Inflammatory macrophage treated with lipopolysaccharide for 1 hour (primary cell): Measurements from ENCODE around the gene SEMA4D.
A peak's percentile ranks its signal among the peaks of the same experiment; 100 is the strongest.

ENCODE experiments used
- DNase-seq, 2 donors: peaks; one replicate each; pipeline ENCODE4 v3.0.0-alpha.2; 2020 to 2022

SEMA4D gene

DNA sequence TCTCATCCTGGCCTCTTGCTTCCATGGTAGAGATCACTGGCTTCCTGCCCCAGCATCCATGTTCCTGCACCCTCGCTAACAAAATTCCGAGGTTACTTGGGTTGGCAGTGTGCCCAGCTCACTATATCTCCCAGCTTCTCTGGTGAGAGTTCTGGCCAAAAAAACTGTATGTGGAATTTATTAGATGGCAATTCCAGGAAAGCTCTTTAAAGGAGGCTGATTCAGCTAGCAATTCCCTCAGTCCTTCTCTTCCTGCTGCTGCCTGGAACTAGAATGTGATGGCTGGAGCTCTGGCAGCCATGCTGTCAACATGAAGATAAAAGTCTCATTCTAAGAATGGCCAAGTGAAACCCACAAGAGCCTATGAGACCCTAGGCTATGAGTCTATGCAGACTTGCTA, 90.8 kb downstream of the SEMA4D start:
- no peak for DNase-seq

DNA sequence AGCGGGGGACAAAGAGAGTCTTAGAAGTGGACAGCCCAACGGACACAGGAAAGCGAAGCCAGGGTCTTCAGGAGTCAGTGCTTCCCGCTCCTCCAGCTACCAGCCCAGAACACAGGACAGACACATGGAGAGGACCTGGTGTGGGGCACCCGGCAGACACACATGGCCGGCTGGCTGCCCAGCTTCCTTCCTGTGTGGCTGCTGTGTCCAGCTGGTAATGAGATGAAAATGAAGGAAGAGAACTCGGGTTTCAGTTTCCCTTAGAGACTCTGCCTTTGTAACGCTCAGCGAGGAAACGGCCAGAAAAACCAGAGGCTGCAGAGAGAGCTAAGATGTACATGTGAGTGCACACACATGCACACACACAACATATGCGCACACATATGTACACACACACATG, 92.1 kb downstream of the SEMA4D start:
- peak; percentile 60 to 71 for DNase-seq

DNA sequence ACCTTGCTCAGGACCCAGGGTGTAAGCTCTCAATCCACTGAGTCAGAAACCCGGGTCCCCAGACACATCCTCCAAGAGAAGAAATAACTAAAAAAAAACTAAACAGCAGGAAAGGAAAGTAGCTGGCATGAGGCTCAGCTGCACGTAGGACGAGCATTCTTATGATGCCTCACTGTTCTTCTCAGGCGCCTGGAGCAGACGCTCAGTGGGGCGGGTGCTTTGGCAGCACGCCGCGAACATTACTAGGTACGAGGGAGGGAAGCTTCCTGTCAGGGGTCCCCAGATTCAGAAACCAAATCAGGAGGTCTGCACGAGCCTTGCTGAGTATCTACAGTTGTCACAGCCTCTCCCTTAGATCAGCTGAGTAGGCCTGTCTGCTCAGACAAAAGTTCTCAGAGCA, 93.8 kb downstream of the SEMA4D start:
- no peak for DNase-seq

DNA sequence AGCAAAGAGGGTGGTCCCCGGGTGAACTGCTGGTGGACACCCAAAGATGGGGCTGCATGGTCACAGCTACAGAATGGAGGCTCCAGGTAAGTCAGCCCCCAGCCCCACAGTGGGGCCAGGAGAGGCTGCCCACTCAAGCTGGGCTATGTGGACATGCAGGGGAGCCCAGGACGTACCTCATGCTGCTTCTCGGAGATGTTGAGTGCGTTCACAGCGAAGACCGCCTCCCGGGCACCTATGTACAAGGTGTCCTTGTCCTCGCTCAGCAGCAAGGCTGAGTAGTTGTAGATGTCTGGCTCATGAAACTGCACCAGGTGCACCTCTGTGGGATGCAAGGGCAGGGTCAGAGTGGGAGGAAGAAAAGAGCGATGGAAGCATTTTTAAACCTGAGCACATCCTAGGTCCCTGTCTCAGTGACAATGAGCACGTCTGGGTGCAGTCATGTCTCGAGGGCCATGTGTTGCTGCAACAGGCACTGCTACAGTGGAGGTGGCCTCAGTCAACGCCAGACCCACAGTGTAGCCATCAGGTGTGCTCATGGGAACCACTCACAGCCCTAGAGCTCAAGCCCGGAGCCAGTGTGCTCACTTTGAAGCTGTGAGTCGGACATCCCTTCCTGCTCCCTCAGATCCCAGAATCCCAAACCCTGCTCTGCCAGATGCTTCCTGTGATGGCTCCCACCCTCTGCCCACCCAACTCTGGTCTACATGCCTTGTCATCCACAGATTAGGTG, 95.1 kb downstream of the SEMA4D start:
- no peak for DNase-seq

DNA sequence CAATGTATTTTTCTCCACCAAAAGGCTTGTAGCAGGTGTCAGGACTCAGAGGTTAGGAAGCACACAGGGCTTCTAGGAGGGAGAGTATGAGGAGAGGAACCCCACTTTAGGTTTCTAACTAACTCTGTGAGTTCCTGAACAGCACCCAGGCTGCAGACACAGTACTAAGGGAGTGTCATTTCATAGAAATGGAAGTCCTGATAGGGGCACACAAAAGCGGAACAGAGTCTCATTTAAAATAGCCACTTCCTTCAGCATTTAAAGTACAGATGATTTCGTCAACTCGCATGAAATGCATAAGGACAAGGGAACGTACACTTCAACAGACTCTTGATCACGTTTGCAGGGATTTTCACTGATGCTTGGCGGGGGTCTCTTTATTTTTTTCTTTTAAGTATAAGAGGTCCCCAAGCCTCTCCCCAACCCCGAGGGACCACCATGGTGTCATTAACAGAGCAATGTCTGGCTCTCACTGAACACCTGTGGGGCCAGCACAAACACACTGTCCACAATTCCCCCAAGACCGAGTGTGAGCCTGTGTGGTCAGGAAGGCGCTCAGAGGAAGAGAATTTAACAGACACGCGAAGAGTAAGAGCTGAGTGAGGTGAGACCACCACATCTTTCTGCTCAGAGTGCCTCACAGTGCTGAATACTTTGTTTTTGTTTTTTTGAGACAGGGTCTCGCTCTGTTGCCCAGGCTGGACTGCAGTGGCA, 97.4 kb downstream of the SEMA4D start:
- DNase-seq = peak; percentile 82 to 86

DNA sequence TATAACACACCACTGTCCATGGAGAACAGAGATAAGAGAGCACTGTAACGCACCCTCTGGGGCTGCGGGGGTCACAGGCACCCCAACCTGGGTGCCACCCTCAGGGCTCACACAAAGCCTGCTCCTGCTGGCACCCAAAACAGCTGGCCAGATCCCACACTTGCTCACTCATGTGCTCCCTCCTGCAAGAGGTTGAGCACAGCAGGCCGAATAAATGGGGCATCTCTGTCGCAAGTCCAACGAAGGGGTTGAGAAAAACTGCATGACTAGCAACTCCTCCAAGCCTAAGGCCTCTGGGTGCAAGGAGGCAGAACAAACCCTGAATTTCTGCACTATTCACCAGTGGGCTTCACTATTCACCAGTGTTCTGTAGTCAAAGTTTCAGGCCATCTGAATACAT, 99.3 kb downstream of the SEMA4D start:
- DNase-seq = no peak

DNA sequence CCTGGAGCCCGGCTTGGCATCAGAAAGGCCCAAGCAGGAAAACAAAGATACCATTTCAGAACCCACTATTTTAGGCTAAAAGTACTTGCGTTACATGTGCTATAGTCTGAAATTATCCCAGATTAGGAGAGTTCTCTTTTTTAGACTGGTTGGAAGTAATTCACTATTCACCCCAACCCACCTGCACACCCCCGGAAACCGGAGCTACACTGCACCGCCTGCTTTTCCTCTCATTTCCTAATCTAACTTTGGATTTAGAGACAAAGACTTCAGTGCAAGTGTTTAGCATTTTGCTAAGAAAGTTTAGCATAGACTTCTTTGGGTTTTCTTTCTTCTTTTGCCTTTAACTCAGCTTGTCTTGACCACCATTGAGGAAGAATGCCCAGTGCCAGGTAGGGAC, 100.4 kb downstream of the SEMA4D start:
- DNase-seq = no peak

DNA sequence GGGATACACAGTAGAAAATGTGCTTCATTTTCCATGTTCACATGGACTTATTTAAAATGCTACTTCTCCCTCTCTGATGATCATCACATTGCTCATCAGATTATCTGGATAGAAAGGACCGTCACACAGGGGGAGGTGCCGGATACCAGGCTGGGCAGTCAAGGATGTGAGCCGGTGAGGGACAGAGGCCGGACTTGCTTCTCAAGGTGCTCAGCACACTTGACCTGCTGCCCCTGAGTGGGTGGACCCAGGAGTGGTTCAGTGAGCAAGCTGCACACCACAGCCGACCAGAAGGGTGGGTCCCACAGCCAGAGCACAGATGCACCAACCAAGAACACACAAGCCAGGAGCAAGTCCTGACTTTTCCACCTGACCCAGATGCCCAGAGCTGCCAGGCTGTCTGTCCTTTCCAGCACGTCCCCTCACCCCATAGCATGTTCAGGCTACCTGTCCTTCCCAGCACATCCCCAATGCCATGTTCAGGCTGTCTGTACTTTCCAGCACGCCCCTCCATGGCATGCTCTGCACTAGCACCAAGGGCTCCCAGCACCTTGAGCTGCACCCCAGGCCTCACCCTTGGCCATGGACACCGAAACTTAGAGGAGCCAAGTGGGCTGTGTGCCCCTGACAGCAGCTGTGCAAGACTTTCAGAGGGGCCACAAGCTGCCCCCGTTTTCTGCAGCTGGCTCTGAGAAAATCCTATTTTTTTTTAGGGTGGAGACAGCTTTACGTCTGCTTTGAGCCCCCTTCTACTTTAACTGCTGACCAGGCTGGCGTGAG, 101.8 kb downstream of the SEMA4D start:
- DNase-seq = no peak

DNA sequence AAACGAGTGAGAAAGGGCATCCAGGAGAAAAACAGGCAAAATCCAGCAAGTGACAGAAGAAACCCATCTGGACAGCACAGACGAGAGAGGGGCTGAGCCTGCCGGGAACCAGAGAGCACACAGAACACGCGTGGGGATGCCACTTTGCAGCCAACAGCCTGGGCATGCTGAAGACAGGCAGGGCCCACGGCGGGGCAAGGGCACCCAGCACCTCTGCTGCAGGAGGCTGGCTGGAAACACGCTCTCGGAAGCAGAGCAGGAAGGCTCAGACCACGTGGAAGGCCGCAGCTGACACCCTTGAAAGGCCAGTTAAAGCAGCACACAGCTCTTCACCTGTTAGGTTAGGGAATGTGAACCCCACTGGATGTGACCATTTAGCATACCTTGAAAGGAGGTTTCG, 103.5 kb downstream of the SEMA4D start:
- no peak for DNase-seq

DNA sequence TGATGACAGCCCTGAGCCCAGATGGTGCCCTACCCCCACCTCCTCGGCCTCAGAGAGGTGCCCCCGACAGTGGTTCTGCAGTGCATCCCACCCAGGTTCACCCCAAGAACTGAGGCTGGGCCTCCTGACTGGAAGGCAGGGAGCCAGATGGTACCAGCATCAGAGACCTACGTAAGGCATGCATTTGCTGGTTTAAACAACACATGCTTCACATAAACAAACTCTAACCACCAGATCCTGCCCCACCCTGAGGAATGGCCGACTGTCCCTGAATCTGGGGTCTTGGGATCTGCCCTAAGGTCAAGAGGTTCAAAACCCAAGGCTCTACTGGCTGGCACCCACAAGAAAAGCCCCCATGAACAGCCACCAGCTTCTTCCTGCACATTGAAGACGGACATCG, 106.3 kb downstream of the SEMA4D start:
- DNase-seq = no peak

DNA sequence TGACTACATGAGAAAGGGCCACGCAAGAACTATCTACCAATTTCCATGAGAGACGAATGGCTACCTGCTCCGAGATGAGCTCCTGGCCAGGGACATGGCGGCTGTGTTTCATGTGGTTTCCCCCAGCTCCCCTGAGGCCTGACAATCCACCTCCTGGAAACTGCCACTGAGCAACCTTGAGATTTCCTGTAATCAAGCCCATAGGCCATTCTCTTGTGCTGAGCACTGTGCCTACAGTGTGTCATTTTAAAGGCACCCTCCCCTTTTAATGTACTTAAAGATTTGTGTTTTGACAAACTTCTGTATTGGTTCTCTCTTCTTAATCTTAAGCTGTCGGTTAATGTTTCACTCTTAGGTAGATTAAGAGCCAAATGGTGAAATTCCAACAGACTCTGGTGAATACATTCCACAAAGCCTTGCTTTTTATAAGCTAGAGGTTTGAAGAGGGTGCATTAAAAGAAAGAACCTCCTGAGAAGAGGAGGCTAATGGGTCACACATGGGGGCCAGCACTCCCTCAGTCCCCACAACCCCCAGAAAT, 107.3 kb downstream of the SEMA4D start:
- DNase-seq = no peak

DNA sequence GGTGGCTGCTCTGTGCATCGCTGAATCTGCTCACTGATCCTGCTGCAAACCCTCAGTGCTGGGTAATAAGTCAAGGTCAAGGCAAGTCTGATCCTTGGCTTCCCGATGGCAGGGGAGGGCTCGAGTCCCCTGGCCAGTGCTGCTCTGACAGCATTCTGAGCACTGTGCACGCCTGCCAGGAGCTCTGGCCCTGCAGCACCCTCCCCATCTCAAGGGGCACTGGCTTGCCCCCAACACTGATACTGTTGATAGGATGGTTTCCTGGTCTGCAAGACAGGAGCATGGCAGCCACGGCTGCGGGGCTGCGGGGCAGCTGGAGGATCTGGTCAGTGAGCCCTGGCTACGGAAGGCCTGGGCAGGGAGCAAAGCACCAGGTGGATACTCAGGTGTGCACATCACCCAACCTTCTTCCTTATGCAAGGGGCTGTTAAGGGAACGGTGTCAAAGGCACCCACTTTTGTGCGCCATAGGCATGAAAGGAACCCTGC, 107.8 kb downstream of the SEMA4D start:
- DNase-seq = no peak

DNA sequence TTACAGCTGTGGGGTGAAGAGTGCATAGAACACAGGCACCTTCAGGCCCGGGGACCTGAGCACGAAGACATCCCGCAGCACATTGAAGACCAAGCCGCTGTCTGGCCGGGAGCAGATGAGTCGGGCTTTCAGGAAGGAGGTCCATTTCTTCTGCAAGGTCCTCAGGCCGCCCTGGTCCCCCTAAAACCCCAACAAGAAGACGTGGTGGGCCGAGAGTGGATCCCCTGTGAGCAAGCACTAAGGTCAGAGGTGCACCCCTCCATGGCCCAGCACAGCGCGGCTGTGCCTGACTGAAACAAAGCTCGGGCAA, 109.1 kb downstream of the SEMA4D start:
- DNase-seq = no peak

DNA sequence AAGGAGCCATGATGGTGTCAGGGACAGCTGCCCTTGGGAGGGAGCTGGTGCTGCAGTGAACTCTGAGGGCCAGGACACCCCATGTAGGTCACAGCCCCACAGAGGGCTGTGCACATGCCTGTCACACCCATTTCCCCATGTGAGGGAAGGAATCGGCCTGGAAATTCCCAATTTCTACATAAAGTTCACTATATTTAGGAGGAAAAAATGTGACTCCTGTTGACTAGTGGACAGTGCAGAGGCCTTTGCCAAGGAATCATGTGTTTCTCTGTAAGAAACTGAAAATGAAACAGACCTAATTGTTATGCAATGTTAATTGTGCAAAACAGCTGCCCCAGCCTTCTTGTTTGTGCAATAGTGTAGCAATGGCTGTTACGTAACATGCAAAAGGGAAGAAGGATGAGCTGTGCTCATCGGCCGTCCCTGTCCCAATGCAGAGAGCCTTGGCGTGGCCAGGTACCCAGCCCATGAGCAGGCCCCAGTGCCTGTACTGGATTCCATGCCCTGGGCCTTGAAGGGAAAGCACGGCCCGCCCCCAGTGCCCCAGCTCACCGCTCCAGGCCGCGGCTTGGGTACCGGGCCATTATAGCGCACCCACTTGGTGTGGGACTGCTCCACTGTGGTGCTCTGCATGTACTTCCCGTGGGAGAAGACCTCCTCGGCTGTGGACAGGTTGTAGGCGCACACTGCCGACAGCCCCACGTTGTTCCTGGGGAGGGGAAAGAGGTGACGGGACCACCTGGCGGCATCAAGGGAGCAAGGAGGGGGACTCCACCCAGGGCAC, 109.6 kb downstream of the SEMA4D start:
- DNase-seq = peak; percentile 99

DNA sequence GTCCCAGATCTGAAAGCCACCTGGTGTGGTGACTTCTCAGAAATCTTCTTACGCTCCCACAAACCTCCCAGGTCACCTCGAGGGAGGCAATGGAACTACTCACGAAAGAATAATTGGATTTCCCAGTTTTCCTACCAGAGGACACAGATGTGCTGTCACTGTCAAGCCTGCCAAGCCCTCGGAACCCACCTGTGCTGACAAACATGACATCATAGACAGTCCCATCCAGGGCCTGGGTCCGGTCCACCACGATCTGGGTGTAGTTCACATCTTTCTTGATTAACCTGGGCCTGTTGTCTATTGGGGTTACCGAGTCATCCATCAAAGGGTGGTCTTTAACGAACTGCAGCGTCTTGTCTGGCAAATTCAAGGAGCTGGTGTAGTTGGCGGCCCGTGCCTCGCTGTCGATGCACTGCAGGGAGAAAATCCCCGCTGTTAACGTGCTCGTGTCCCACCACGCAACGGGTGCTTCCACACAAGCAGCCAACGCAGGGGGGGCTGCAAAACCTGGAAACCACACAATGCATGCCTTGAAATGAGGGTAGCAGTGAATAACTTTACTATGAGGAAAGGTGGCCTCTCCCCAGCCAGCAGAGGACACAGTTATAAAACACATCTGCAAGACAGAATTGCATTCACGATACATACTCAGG, 110.6 kb downstream of the SEMA4D start:
- DNase-seq = no peak

DNA sequence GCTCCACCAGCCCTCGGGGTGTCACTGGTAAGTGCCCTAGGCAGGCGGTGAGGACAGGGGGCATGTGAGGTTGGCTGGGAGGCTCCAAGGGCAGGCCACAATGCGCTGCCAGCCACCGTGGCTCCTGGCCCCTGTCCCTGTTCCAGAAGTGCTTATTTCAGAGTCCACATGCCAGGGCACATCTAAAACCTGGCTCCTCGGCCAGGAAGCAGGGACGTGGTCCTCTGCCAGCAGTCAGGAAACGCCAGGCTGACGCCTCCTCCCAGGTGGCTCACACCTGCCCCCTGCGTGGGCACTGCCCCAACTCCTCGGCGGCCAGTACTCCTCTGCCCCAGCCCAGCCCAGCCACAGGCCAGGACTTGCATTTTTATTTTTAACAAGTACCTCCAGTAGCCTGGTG, 111.1 kb downstream of the SEMA4D start:
- no peak for DNase-seq

DNA sequence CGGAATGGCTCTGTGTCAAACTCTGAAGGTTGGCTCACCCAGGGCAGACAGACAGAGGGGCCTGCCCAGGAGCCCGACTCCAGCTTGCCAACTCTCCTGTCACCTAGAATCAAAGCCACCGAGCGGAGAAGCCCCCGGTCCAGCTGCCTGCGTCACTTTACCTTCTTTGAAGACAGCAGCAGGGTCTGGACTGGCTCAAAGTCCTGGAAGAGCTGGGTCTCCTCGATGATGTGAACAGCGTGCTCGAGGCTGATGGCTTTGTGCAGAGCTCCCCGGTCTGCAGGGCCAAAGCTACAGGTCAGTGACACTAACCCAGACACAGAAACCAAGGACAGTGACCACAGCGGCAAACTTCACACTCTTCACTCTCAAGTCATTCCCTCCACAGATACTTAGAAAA, 111.7 kb downstream of the SEMA4D start:
- no peak for DNase-seq

DNA sequence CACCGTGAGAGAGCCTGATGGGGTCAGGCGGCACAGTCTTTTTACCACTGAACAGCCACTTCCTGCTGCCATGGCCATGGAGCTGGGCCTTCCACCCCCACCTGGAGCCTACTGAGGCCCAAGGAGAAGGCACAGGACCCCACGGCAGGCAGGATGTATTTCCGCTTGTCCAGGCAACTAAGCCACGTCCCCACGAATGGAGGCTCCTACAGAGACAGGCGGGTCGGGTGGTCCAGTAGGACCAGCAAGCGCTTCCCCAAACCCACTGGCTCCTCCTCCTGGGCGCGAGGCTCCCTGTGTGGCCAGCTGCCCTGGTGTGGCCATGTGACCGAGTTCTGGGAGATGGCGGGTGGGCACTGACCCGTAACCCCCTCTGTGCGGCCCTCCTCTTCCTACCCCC, 113.1 kb downstream of the SEMA4D start:
- no peak for DNase-seq

DNA sequence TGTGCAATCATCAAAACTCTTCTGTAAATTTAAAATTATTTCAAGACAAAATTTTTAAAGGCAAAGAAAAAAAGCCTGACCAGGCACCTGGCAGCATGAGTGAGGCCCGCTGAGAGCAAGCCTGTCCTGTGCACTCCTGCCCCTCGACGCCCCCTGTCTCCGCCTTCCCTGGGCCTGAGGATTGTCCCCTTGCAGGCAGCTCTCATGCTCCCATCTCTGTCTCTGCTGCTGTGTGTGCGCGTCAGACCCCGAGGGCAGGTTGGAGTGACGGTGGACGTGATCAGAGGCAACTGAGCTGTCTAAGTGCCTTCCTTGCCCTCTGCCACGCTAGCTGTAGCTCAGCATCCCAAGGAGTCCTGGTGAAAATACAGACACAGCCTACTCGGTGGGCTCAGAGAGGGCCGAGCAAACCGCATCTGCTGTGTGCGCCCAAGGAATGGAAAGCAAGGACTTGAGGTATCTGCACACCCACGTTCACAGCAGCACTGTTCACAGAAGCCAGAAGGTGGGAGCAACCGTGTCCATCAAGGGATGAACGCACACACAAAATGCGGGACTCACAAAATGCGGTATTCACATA, 114.1 kb downstream of the SEMA4D start:
- no peak for DNase-seq

DNA sequence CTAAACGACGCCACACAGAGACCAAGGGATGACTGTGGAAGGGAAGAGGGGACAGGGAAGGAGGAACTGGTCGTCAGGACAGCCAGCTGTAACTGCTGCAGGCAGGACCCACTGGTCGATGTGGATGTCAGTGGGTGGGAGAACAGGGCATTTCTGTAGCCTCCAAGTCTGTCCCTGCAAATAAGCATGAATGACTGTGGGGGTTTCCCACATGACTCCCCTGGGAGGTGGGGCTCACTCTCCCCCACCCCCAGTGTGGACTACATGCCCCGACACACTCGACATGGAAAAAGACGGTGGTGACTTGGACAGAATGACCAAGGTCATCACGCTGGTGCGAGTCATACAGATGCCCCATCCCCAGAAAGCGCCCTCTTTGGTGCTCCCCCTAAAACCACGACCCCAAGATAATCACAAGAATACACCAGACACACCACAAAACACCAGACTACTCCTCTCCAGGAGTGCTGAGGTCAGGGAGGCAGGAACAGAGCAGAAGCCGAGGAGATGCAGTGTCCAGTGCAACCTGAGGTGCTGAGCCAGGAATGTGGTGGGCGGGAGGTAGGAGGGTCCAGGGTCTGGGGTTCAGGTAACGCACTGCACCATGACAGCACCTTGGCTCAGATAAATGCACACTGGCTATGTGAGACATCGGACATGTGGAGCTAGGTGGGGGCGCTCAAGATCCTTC, 114.7 kb downstream of the SEMA4D start:
- DNase-seq = no peak
